ENCODE measurements around the gene CFAP99. TPM values are rescaled to one million over a fixed set of nuclear protein-coding genes. Genes with fewer than 3 reads are reported as not detected.

CFAP99 gene
- total RNA-seq, 4 donors from 2014 or later = not detected

GRCh38 chr4:2395584-2395983, 23.2 kb upstream of the CFAP99 start:
- Histone ChIP-seq H3K27ac (no peak overlapping the region), H3K36me3 (no peaks in the 10 kb centered on the region), H3K27me3 (no peaks in the 10 kb centered on the region), H3K4me1 (peaks cover 10 to 12% of the 10 kb centered on the region in 2 donors), H3K9me3 (no peaks in the 10 kb centered on the region), H3K4me3 (no peak overlapping the region)
- ATAC-seq (no peak), DNase-seq (no peak)
- no peak for TF ChIP-seq POLR2A (IDR thresholded peaks at IDR 0.05)
- TF ChIP-seq, protein P1, sequence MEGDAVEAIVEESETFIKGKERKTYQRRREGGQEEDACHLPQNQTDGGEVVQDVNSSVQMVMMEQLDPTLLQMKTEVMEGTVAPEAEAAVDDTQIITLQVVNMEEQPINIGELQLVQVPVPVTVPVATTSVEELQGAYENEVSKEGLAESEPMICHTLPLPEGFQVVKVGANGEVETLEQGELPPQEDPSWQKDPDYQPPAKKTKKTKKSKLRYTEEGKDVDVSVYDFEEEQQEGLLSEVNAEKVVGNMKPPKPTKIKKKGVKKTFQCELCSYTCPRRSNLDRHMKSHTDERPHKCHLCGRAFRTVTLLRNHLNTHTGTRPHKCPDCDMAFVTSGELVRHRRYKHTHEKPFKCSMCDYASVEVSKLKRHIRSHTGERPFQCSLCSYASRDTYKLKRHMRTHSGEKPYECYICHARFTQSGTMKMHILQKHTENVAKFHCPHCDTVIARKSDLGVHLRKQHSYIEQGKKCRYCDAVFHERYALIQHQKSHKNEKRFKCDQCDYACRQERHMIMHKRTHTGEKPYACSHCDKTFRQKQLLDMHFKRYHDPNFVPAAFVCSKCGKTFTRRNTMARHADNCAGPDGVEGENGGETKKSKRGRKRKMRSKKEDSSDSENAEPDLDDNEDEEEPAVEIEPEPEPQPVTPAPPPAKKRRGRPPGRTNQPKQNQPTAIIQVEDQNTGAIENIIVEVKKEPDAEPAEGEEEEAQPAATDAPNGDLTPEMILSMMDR (IDR thresholded peaks at IDR 0.05 in 4 of 5, conservative IDR thresholded peaks at IDR 0.05 in 1 of 5) = no peak
- in situ Hi-C loops (cut with MboI; ENCODE audit: low sequenced_read_pairs in 4 of 4) = no loop called here
- intact Hi-C loops (cut with DNase I; ENCODE audit: low total_unique reads) = no loop called here

DNA sequence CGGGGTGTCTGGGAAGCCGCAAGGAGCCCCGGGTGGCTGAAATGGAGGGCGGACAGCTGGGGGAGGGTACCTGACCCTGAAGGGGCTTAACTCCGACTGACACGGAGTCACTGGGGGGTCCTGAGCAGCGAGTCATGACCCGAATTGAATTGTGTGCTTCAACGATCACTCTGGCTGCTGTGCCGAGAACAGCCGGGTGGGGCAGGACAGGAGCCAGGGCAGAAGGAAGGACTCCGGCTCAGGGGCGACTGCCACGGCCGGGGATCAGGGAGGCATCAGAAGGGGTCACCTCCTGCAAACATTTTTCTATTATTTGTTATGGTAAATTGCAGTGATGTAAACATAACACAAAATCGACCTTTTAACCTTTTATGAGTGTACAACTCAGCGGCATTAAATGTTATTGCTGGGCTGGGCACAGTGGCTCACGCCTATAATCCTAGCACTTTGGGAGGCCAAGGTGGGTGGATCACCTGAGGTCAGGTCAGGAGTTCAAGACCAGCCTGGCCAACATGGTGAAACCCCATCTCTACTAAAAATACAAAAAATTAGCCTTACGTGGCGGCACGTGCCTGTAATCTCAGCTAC, 21.9 kb upstream of the CFAP99 start:
- Histone ChIP-seq H3K4me1 (peaks cover 12 to 16% of the 10 kb centered on the region in 2 donors), H3K4me3 (no peak overlapping the region), H3K27me3 (no peaks in the 10 kb centered on the region), H3K36me3 (no peaks in the 10 kb centered on the region), H3K9me3 (no peaks in the 10 kb centered on the region), H3K27ac (no peak overlapping the region)
- intact Hi-C loops (cut with DNase I; ENCODE audit: low total_unique reads) (no loop called here), in situ Hi-C loops (cut with MboI; ENCODE audit: low sequenced_read_pairs in 4 of 4) (no loop called here)
- TF ChIP-seq POLR2A (IDR thresholded peaks at IDR 0.05) = no peak
- TF ChIP-seq, protein P1 (IDR thresholded peaks at IDR 0.05 in 4 of 5, conservative IDR thresholded peaks at IDR 0.05 in 1 of 5) = no peak
- ATAC-seq (no peak), DNase-seq (no peak)

DNA sequence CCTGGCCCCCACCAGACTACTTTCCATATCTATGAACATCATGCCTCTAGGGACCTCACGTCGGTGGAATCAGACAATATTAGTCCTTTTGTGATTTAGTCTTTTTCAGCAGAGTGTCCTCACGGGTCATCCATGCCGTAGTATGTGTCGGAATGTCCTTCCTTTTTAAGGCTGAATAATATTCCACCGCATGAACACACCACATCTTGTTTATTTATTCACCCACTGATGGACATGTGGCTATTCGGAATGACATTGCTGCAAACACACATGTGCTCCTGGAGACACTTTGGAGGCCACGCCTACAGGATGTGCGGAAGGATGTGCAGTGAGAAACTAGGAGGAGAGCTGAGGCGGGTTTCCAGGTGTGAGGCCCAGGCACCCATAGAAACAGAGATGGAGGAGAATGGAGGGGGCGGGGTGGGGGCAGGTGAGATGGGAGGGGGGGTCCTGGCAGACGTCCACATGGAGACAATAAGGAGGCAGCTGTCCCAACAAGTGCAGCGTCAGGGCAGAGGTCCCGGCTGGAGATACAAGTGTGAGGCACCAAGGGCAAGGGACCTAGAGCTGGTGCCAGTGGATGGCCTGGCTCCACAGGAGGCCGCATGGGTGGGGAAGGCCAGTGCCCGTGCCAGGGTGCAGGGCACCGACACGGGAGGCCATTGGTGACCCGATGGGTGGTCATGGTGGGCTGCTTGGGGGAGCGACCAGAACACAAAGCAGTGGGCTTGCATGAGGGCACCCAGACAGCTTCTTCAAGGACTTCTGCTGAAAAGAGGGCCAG, 21.0 kb upstream of the CFAP99 start:
- Histone ChIP-seq H3K4me1 (peaks cover 18 to 26% of the 10 kb centered on the region in 2 donors), H3K27me3 (no peaks in the 10 kb centered on the region), H3K9me3 (no peaks in the 10 kb centered on the region), H3K4me3 (no peak overlapping the region), H3K27ac (no peak overlapping the region), H3K36me3 (no peaks in the 10 kb centered on the region)
- ATAC-seq (no peak), DNase-seq (no peak)
- in situ Hi-C loops (cut with MboI; ENCODE audit: low sequenced_read_pairs in 4 of 4) = no loop called here
- TF ChIP-seq, protein P1 (IDR thresholded peaks at IDR 0.05 in 4 of 5, conservative IDR thresholded peaks at IDR 0.05 in 1 of 5) = no peak
- TF ChIP-seq POLR2A (IDR thresholded peaks at IDR 0.05) = no peak
- intact Hi-C loops (cut with DNase I; ENCODE audit: low total_unique reads) = no loop called here

- H3K4me1 ChIP-seq = peaks cover 13 to 25% of the 10 kb centered on the region in 2 donors
- ATAC-seq = no peak
- H3K27ac ChIP-seq = no peak overlapping the region
- TF ChIP-seq POLR2A (IDR thresholded peaks at IDR 0.05) = no peak
- no peaks in the 10 kb centered on the region for H3K36me3 ChIP-seq
- in situ Hi-C loops (cut with MboI; ENCODE audit: low sequenced_read_pairs in 4 of 4) = no loop called here
- H3K27me3 ChIP-seq = no peaks in the 10 kb centered on the region
- H3K9me3 ChIP-seq = no peaks in the 10 kb centered on the region
- no peak overlapping the region for H3K4me3 ChIP-seq
- intact Hi-C loops (cut with DNase I; ENCODE audit: low total_unique reads) = no loop called here
- no peak for DNase-seq
Measured at GRCh38 chr4:2399216-2399615, 19.5 kb upstream of the CFAP99 start.

- TF ChIP-seq, protein P1 (IDR thresholded peaks at IDR 0.05 in 4 of 5, conservative IDR thresholded peaks at IDR 0.05 in 1 of 5) = no peak
- no peak for TF ChIP-seq POLR2A (IDR thresholded peaks at IDR 0.05)
- Histone ChIP-seq H3K4me1 (peaks cover 11 to 24% of the 10 kb centered on the region in 2 donors), H3K4me3 (no peak overlapping the region), H3K27ac (no peak overlapping the region), H3K27me3 (no peaks in the 10 kb centered on the region), H3K9me3 (no peaks in the 10 kb centered on the region), H3K36me3 (no peaks in the 10 kb centered on the region)
- ATAC-seq (no peak), DNase-seq (no peak)
- intact Hi-C loops (cut with DNase I; ENCODE audit: low total_unique reads) = no loop called here
- in situ Hi-C loops (cut with MboI; ENCODE audit: low sequenced_read_pairs in 4 of 4) = loop anchor here in 2 of 4 donors (25.0 kb wide), 1 partner anchor 162 kb away; the partner anchor contains the start of genes HAUS3 (in 2 of the 2) and POLN (in 2 of the 2)
Measured at GRCh38 chr4:2399631-2400190, 19.0 kb upstream of the CFAP99 start.
